Hepatocyte (in vitro differentiated cells): Measurements from ENCODE around the gene GRK5. TPM values are rescaled to one million over a fixed set of nuclear protein-coding genes. Genes with fewer than 3 reads are reported as not detected.
A peak's percentile ranks its signal among the peaks of the same experiment; 100 is the strongest.
"Not testable (repeated sequence)": the region's sequence is repeated elsewhere in the genome, so short reads cannot be mapped to it uniquely, and the experiment has no call there.

Experiments used
- DNase-seq: peaks from one replicate; pipeline ENCODE4 v3.0.0-alpha.2; 2016; ENCODE audit warnings: low spot score
- H2AFZ ChIP-seq: fragments of 200-600 bp; sonication (generic); 2 replicates; pipeline ENCODE4 v1.6.0; 2016; ENCODE audit warnings: antibody characterized with exemption, mild to moderate bottlenecking
- H3K27ac ChIP-seq: fragments of 200-600 bp; sonication (generic); 2 replicates; pipeline ENCODE4 v1.5.1; 2016; ENCODE audit warnings: mild to moderate bottlenecking
- H3K27me3 ChIP-seq: fragments of 200-600 bp; sonication (generic); 2 replicates; pipeline ENCODE4 v1.6.1; 2016
- H3K36me3 ChIP-seq: fragments of 200-600 bp; sonication (generic); replicated peaks from 2 replicates; pipeline ENCODE4 v1.5.1; 2016; ENCODE audit warnings: low read depth; ENCODE audit not compliant: insufficient read depth
- H3K4me1 ChIP-seq: fragments of 200-600 bp; sonication (generic); 2 replicates; pipeline ENCODE4 v1.5.1; 2016; ENCODE audit warnings: mild to moderate bottlenecking, moderate library complexity; ENCODE audit not compliant: insufficient read depth
- H3K4me2 ChIP-seq: fragments of 200-600 bp; sonication (generic); 2 replicates; pipeline ENCODE4 v1.6.0; 2016
- H3K4me3 ChIP-seq: fragments of 200-600 bp; sonication (generic); 2 replicates; pipeline ENCODE4 v1.5.1; 2016; ENCODE audit warnings: mild to moderate bottlenecking
- H3K79me2 ChIP-seq: fragments of 200-600 bp; sonication (generic); 2 replicates; pipeline ENCODE4 v1.6.0; 2017; ENCODE audit warnings: mild to moderate bottlenecking
- H3K9me2 ChIP-seq: fragments of 200-600 bp; sonication (generic); replicated peaks from 2 replicates; pipeline ENCODE4 v1.6.0; 2017; ENCODE audit warnings: mild to moderate bottlenecking; ENCODE audit not compliant: insufficient read depth
- H3K9me3 ChIP-seq: fragments of 200-600 bp; sonication (generic); 2 replicates; pipeline ENCODE4 v1.5.1; 2016; ENCODE audit warnings: low read depth, mild to moderate bottlenecking
- H4K20me1 ChIP-seq: fragments of 200-600 bp; sonication (generic); 2 replicates; pipeline ENCODE4 v1.6.0; 2016; ENCODE audit warnings: mild to moderate bottlenecking; ENCODE audit not compliant: insufficient read depth, poor library complexity, severe bottlenecking
- EZH2 ChIP-seq: fragments of 200-600 bp; sonication (generic); IDR thresholded peaks from 2 replicates; pipeline ENCODE4 v1.6.1; 2016; ENCODE audit warnings: antibody characterized with exemption, mild to moderate bottlenecking, borderline replicate concordance
- EZH2phosphoT487 ChIP-seq: fragments of 200-600 bp; sonication (generic); IDR thresholded peaks from one replicate; pipeline ENCODE4 v1.6.1; 2018; ENCODE audit warnings: antibody characterized with exemption, mild to moderate bottlenecking, low read depth, moderate library complexity; ENCODE audit not compliant: unreplicated experiment, severe bottlenecking
- WGBS: methylation state at CpG from one replicate; pipeline ENCODE4 v1.1.6; 2016; ENCODE audit warnings: low lambda C conversion rate; ENCODE audit errors: missing lambda C conversion rate; 5-methylcytosine and 5-hydroxymethylcytosine counted together
- polyA plus RNA-seq: library from polyadenylated mRNA; unstranded; fragments of >200 nt; fragmentation: Nextera tagmentation; extraction: Ambion mirVana; gene quantifications from 2 replicates; pipeline ENCODE4 v1.2.1, GENCODE V29; 2016
- total RNA-seq: library from RNA; depleted of rRNA; stranded (reverse); fragments of >200 nt; gene quantifications from 2 replicates; pipeline ENCODE4 v1.2.3, GENCODE V29; 2014
- TF ChIP-seq, protein P1 (sequence below): fragments of 200-600 bp; sonication (generic); IDR thresholded peaks from 2 replicates; pipeline ENCODE4 v1.5.1; 2016; ENCODE audit warnings: antibody characterized with exemption, mild to moderate bottlenecking; ENCODE audit not compliant: poor library complexity

GRK5 gene
- total and polyA plus RNA-seq, 2 experiments from 2014 or later, result 7.6 to 19.9 TPM

DNA sequence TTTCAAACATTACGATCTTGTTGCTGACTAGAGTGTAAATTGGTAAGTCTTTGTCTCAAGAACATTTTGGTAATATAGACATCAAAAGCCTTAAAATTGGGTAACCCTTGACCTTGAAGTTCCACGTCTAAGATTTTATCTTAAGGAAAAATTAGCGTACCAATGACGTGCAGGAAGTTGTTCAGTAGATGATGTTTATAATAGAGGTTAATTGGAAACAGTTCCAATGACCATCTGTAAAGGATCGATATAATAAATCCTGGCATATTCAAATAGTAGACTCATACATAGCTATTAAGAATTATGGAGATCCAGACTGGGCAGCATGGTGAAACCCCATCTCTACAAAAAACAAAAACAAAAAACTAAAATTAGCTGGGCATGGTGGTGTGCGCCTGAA lies 20.5 kb downstream of the GRK5 start:
- peaks cover 96% of the 10 kb centered on the region for H3K79me2 ChIP-seq
- no peak overlapping the region for H3K27ac ChIP-seq
- no peaks in the 10 kb centered on the region for H4K20me1 ChIP-seq
- no peak for DNase-seq
- 69% methylated on average over 6 of the region's 6 CpGs for WGBS
- no peaks in the 10 kb centered on the region for H3K27me3 ChIP-seq
- H3K9me3 ChIP-seq, result no peaks in the 10 kb centered on the region
- no peak overlapping the region for H3K4me3 ChIP-seq
- TF ChIP-seq EZH2phosphoT487 (no peak), EZH2 (no peak)
- TF ChIP-seq, protein P1, sequence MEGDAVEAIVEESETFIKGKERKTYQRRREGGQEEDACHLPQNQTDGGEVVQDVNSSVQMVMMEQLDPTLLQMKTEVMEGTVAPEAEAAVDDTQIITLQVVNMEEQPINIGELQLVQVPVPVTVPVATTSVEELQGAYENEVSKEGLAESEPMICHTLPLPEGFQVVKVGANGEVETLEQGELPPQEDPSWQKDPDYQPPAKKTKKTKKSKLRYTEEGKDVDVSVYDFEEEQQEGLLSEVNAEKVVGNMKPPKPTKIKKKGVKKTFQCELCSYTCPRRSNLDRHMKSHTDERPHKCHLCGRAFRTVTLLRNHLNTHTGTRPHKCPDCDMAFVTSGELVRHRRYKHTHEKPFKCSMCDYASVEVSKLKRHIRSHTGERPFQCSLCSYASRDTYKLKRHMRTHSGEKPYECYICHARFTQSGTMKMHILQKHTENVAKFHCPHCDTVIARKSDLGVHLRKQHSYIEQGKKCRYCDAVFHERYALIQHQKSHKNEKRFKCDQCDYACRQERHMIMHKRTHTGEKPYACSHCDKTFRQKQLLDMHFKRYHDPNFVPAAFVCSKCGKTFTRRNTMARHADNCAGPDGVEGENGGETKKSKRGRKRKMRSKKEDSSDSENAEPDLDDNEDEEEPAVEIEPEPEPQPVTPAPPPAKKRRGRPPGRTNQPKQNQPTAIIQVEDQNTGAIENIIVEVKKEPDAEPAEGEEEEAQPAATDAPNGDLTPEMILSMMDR, result no peak
- H2AFZ ChIP-seq, result no peak overlapping the region
- H3K4me2 ChIP-seq, result no peak overlapping the region
- H3K9me2 ChIP-seq, result no peaks in the 10 kb centered on the region
- no peaks in the 10 kb centered on the region for H3K36me3 ChIP-seq
- peaks cover 20% of the 10 kb centered on the region for H3K4me1 ChIP-seq

GRCh38 chr10:119231654-119232053 lies 24.3 kb downstream of the GRK5 start:
- WGBS, result 93% methylated on average over 6 of the region's 7 CpGs
- Histone ChIP-seq H2AFZ (no peak overlapping the region), H3K79me2 (peaks cover 96% of the 10 kb centered on the region), H3K4me3 (no peak overlapping the region), H3K27ac (no peak overlapping the region), H4K20me1 (no peaks in the 10 kb centered on the region), H3K9me3 (no peaks in the 10 kb centered on the region), H3K27me3 (no peaks in the 10 kb centered on the region), H3K36me3 (no peaks in the 10 kb centered on the region), H3K4me1 (peaks cover 21% of the 10 kb centered on the region), H3K9me2 (no peaks in the 10 kb centered on the region), H3K4me2 (no peak overlapping the region)
- DNase-seq, result no peak
- no peak for TF ChIP-seq EZH2
- TF ChIP-seq, protein P1, result no peak
- TF ChIP-seq EZH2phosphoT487, result no peak

DNA sequence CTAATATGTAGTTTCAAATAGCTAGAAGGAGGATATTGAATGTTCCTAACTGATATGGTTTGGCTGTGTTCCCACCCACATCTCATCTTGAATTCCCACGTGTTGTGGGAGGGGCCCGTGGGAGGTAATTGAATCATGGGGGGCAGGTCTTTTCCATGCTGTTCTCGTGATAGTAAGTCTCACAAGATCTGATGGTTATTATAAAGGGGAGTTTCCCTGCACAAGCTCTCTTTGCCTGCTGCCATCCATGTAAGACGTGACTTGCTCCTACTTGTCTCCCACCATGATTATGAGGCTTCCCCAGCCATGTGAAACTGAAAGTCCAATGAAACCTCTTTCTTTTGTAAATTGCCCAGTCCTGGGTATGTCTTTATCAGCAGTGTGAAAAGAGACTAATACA lies 25.1 kb downstream of the GRK5 start:
- H3K4me2 ChIP-seq, DNase-seq, H3K9me2 ChIP-seq, H4K20me1 ChIP-seq, H3K9me3 ChIP-seq, H3K4me3 ChIP-seq, H3K36me3 ChIP-seq, H3K27ac ChIP-seq, H2AFZ ChIP-seq, H3K27me3 ChIP-seq: not testable (repeated sequence)
- peaks cover 94% of the 10 kb centered on the region for H3K79me2 ChIP-seq
- 98% methylated on average over 4 of the region's 4 CpGs for WGBS
- peaks cover 29% of the 10 kb centered on the region for H3K4me1 ChIP-seq

GRCh38 chr10:119233123-119233820 lies 25.9 kb downstream of the GRK5 start:
- no peak overlapping the region for H3K4me2 ChIP-seq
- peaks cover 37% of the 10 kb centered on the region for H3K4me1 ChIP-seq
- no peaks in the 10 kb centered on the region for H4K20me1 ChIP-seq
- no peak overlapping the region for H3K4me3 ChIP-seq
- H2AFZ ChIP-seq, result no peak overlapping the region
- no peaks in the 10 kb centered on the region for H3K36me3 ChIP-seq
- H3K27ac ChIP-seq, result peak overlapping the region; percentile 33
- 86% methylated on average over 5 of the region's 5 CpGs for WGBS
- H3K79me2 ChIP-seq, result peaks cover 85% of the 10 kb centered on the region
- H3K27me3 ChIP-seq, result no peaks in the 10 kb centered on the region
- no peaks in the 10 kb centered on the region for H3K9me3 ChIP-seq
- TF ChIP-seq, protein P1, result no peak
- no peak for TF ChIP-seq EZH2
- no peak for TF ChIP-seq EZH2phosphoT487
- no peak for DNase-seq
- H3K9me2 ChIP-seq, result no peaks in the 10 kb centered on the region
